ENCODE measurements around the gene FZD2. TPM values are rescaled to one million over a fixed set of nuclear protein-coding genes. Genes with fewer than 3 reads are reported as not detected.

The FZD2 gene
- total and polyA plus RNA-seq, 2 experiments from 2014 or later = 7.1 to 21.4 TPM

- H3K9me2 ChIP-seq (ENCODE audit: insufficient read depth) = no peaks in the 10 kb centered on the region
- no peak for DNase-seq
- no peaks in the 10 kb centered on the region for H3K27me3 ChIP-seq (replicated peaks; ENCODE audit: insufficient read depth)
- no peaks in the 10 kb centered on the region for H3K79me2 ChIP-seq (ENCODE audit: insufficient read depth)
- no peaks in the 10 kb centered on the region for H3K36me3 ChIP-seq (ENCODE audit: low read depth)
- no peaks in the 10 kb centered on the region for H4K20me1 ChIP-seq (ENCODE audit: insufficient read depth)
- TF ChIP-seq EZH2 (IDR thresholded peaks at IDR 0.05; ENCODE audit: insufficient read depth, poor library complexity, severe bottlenecking) (no peak), EZH2phosphoT487 (IDR thresholded peaks at IDR 0.05; ENCODE audit: insufficient read depth, low read depth) (no peak)
- peak overlapping the region; percentile 83 for H3K4me2 ChIP-seq (ENCODE audit: unreplicated experiment)
- peaks cover 64% of the 10 kb centered on the region for H3K4me1 ChIP-seq (ENCODE audit: insufficient read depth)
- H3K9me3 ChIP-seq (ENCODE audit: low read depth) = no peaks in the 10 kb centered on the region
- WGBS, 2 experiments (ENCODE audit: low coverage in 1 of 2, low lambda C conversion rate in 2 of 2, missing lambda C conversion rate in 2 of 2) = 79 to 86% methylated on average over 5 of the region's 5 CpGs
- H3K9ac ChIP-seq = peak overlapping the region; percentile 53; the same call in 1 of the 2 replicates
- in situ Hi-C loops (cut with MboI) = loop anchor here (25.0 kb wide), 1 partner anchor 332 kb away; the partner anchor contains the start of gene UBTF
- H3K4me3 ChIP-seq = peak overlapping the region; percentile 49
- H2AFZ ChIP-seq = peak overlapping the region; percentile 78; the same call in 1 of the 2 replicates
- H3F3A ChIP-seq (ENCODE audit: insufficient read depth) = peaks cover 37% of the 10 kb centered on the region
- peak overlapping the region; percentile 85 for H3K27ac ChIP-seq
Observed at GRCh38 chr17:44543905-44544523, 13.3 kb upstream of the FZD2 start.

- peak; percentile 76 for DNase-seq
- Histone ChIP-seq H3K79me2 (ENCODE audit: insufficient read depth) (no peaks in the 10 kb centered on the region), H3K36me3 (ENCODE audit: low read depth) (no peaks in the 10 kb centered on the region), H3K27me3 (replicated peaks; ENCODE audit: insufficient read depth) (no peaks in the 10 kb centered on the region), H3K9me2 (ENCODE audit: insufficient read depth) (no peaks in the 10 kb centered on the region), H3K27ac (peak overlapping the region; percentile 71), H3K9ac (peak overlapping the region; percentile 22; the same call in 1 of the 2 replicates), H3F3A (ENCODE audit: insufficient read depth) (peaks cover 37% of the 10 kb centered on the region), H3K4me2 (ENCODE audit: unreplicated experiment) (peak overlapping the region; percentile 47), H3K4me3 (no peak overlapping the region), H4K20me1 (ENCODE audit: insufficient read depth) (no peaks in the 10 kb centered on the region), H3K9me3 (ENCODE audit: low read depth) (no peaks in the 10 kb centered on the region), H2AFZ (peak overlapping the region; percentile 75), H3K4me1 (ENCODE audit: insufficient read depth) (peaks cover 66% of the 10 kb centered on the region)
- WGBS, 2 experiments (ENCODE audit: low coverage in 1 of 2, low lambda C conversion rate in 2 of 2, missing lambda C conversion rate in 2 of 2) = 17 to 21% methylated on average over 4 of the region's 4 CpGs
- no peak for TF ChIP-seq EZH2 (IDR thresholded peaks at IDR 0.05; ENCODE audit: insufficient read depth, poor library complexity, severe bottlenecking)
- TF ChIP-seq EZH2phosphoT487 (IDR thresholded peaks at IDR 0.05; ENCODE audit: insufficient read depth, low read depth) = no peak
- in situ Hi-C loops (cut with MboI) = loop anchor here (25.0 kb wide), 1 partner anchor 335 kb away; the partner anchor contains the start of gene UBTF
Observed at GRCh38 chr17:44546671-44547606, 10.3 kb upstream of the FZD2 start.

GRCh38 chr17:44547625-44548267 lies 9.5 kb upstream of the FZD2 start:
- no peaks in the 10 kb centered on the region for H3K27me3 ChIP-seq (replicated peaks; ENCODE audit: insufficient read depth)
- no peaks in the 10 kb centered on the region for H3K36me3 ChIP-seq (ENCODE audit: low read depth)
- peak overlapping the region; percentile 71; the same call in 1 of the 2 replicates for H3K27ac ChIP-seq
- DNase-seq = no peak
- WGBS, 2 experiments (ENCODE audit: low coverage in 1 of 2, low lambda C conversion rate in 2 of 2, missing lambda C conversion rate in 2 of 2) = 82 to 92% methylated on average over 3 to 4 of the region's 4 CpGs
- in situ Hi-C loops (cut with MboI) = loop anchor here (25.0 kb wide), 1 partner anchor 335 kb away; the partner anchor contains the start of gene UBTF
- H4K20me1 ChIP-seq (ENCODE audit: insufficient read depth) = no peaks in the 10 kb centered on the region
- H3F3A ChIP-seq (ENCODE audit: insufficient read depth) = peaks cover 34% of the 10 kb centered on the region
- no peak for TF ChIP-seq EZH2phosphoT487 (IDR thresholded peaks at IDR 0.05; ENCODE audit: insufficient read depth, low read depth)
- no peak for TF ChIP-seq EZH2 (IDR thresholded peaks at IDR 0.05; ENCODE audit: insufficient read depth, poor library complexity, severe bottlenecking)
- H3K9me2 ChIP-seq (ENCODE audit: insufficient read depth) = no peaks in the 10 kb centered on the region
- peak overlapping the region; percentile 75 for H2AFZ ChIP-seq
- peaks cover 58% of the 10 kb centered on the region for H3K4me1 ChIP-seq (ENCODE audit: insufficient read depth)
- H3K4me3 ChIP-seq = no peak overlapping the region
- no peak overlapping the region for H3K9ac ChIP-seq
- no peaks in the 10 kb centered on the region for H3K79me2 ChIP-seq (ENCODE audit: insufficient read depth)
- H3K4me2 ChIP-seq (ENCODE audit: unreplicated experiment) = peak overlapping the region; percentile 47
- no peaks in the 10 kb centered on the region for H3K9me3 ChIP-seq (ENCODE audit: low read depth)
